ENCODE measurements around the gene ZNF319.

Gene ZNF319

DNA sequence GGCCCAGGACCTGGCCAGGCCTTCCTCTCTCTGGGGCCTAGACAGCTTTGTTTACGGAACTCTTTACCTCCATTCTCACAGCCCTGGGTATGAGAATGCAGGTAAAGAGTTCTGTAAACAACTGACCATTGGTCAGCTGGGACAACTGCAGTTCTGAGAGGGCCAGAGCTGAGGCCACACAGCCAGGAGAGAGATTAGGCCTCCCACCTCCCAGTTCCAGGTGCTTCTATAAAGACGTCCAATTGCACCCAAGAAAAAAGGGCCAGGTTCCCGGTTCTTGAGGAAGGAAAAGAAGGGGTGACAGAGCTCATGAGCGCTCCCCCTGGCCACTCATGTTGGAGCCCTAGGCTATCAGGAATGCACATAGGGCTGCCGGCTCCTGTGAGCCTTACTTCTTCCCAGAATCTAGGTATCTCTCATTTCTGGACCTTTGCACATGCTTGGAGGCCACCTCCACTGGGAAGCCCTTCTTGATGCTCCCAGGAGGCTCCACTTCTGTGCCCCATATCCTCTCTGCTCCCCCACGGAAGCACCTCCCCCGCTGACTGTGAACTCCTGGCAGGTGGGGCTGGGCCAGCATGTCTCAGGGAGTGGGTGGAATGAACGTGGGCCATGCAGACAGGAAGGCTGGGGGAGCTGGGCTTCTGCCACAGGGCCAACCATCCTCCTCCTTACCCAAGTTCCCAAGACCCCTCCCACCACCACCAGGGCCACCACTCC is 42.6 kb downstream of the ZNF319 start:
- no peak for DNase-seq (ENCODE audit: low spot score)
- FAIRE-seq = no peak

DNA sequence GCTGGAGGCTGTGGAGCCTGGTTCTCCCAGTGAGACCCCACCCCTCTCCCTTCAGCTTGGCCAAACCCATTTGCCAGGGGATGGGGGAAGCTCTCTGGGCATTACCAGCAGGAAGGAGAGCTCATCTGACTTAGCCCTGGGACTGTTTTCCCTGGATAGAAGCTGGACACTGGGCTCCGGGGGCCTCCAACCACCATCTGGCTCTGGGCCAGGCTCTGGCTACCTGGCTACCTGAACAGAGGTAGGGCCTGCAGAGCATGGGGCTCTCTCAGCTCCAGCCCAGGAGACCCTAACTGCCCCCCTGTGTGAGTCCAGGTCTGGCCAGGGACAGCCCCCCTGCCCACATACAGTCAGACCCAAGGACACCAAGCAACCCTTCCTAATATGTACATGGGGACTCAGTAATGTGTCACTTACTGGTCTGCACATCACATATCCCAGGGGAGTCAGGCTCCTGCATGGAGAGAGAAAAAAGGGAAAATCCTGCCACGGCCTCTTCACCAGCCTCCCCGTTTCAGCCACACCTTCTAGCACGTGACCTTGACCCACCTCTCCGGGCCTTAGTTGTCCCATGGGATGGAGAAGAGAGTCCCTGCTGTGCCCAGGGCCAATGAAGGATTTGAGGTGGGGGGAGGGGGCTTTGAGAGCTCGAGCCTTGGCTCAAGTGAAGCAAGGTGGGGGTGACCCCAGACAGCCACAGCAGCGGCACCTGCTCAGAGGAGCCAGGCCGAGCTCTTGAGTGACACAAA is 43.4 kb downstream of the ZNF319 start:
- no peak for DNase-seq (ENCODE audit: low spot score)
- no peak for FAIRE-seq

DNA sequence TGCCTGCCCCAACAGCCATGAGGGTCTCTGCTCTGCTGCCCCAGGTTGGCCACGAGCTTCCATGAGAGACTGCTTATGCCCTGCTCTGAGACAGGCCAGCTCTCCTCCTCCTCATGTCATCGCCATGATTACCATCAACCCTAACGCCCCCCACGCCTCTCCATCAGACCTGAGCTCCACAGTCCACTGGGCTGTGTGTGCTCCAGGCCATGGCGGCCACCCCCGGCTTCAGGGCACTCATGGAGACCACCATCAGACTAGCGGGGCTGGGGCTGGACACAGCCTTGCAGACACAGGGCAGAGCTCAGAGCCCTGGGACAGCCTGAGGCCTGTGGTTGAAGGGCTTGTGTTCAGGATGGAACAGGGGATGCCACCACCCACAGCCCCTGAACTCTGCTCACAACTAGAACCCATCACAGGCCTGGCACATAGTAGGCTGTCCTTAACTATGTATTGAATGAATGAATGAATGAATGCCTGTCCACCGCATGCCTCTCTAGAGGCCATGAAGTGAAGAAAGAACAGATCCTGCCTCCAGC is 44.1 kb downstream of the ZNF319 start:
- FAIRE-seq (no peak), DNase-seq (ENCODE audit: low spot score) (no peak)

DNA sequence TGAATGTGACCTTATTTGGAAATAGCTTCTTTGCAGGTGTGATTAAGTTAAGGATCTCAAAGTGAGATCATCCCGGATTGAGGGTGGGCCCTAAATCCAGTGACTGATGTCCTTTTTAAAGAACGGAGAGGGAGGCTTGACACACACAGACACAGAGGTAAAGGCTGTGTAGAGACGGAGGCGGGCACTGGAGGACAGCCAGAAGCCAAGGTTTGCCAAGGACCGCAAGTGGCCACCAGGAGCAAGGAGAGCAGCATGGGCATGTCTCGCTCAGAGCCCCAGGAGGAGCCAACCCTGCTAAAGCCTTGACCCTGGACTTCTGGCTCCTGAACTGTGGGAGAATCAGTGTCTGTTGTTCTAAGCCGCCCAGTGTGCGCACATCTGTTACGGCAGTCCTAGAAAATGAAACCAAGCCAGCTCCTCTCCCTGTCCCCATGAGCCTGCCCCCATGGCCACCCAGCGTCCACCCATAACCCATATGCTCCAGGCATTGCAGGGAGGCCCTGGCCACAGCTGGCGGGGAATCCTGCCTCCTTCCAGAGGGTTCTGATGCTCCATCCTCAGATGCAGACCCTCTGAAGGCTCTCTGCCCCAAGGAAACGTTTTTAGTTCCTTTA is 44.8 kb downstream of the ZNF319 start:
- DNase-seq (ENCODE audit: low spot score) = peak; percentile 10
- FAIRE-seq = no peak

DNA sequence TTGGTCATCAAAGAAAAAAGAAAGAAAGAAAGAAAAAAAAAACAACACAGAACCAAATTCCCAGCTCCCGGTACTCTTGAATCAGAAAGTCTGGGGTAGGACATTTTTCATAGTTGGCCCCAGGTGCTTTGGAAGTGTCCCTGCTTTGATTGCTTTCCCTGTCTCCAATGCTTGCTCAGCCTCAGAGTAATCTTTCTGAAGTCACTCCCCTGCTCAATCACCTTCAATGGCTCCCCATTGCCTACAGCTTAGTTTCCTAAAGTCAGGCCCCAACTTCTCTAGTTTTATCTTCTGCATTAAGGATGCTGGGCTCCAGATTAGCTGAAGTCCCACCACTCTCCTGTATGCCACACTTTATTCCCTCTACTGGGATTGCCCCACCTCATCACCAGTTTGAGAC is 46.6 kb downstream of the ZNF319 start:
- no peak for DNase-seq (ENCODE audit: low spot score)
- FAIRE-seq = no peak

DNA sequence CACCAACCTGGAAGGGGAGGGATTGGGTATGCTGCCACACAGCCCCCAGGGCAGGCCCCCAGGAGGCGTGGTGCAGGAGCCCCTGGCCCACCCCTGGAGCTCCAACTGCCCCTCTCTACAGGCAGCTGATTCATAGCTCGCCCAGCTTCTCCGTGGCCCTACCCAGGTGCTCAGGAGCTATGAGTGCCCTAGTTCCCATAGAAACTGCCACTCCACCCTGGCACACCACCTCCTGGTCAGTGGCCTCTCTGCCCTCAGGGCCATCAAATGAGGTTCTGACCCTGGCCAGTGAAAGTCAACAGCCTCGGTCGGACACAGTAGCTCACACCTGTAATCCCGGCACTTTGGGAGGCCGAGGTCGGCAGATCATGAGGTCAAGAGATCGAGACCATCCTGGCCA is 47.6 kb downstream of the ZNF319 start:
- DNase-seq (ENCODE audit: low spot score) (no peak), FAIRE-seq (no peak)

DNA sequence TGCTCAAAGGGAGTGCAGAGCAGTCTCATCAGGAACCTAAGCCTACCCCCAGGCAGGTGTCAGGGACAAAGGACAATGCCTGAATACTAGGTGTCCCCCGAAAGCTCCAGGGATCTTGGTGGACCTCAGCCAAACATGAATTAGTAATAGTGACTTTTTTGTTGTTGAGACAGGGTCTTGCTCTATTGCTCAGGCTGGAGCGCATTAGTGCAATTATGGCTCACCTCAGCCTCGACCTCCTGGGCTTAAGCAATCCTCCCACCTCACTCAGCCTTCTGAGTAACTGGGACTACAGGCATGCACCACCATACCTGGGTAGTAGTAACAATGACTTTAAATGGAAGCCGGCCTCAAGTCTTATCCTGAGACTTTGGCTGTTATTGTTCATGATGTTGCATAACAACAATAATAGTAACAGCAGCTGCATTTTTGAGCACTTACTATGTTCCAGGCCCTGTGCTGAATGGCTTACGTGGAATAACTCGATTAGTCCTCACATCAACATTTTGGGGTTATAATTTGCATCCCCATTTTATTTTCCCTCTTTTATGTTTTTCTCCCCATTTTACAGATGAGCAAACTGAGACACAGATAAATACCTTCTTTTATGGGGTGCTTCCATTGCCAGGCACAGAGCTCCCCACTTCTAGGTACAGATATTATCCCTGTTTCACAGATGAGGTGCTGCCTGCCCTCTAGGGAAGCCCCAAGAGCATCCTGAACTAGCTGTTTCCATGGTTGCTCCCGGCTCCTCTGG is 49.1 kb downstream of the ZNF319 start:
- DNase-seq (ENCODE audit: low spot score) (no peak), FAIRE-seq (no peak)

DNA sequence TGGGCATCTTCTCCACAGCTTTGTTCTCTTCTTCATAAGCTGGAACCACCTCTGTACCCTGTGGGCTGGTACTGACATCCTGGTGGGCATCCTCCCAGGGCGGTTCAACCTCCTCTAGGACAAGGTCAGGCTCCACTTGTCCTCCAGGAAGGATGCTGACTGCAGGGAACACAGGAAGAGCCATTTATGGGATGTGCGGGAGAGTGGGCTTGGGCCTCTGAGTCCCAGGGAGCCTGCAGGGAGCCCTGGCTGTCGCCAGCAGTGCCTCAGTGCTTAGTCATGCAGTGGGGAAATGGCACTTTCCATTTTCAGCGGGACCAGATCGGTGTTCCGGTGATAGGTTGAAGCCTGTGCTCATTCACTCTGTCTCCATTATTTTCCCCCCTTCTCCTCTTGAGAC is 50.1 kb downstream of the ZNF319 start:
- DNase-seq (ENCODE audit: low spot score) (peak; percentile 47), FAIRE-seq (no peak)

GRCh38 chr16:57949595-57950238 is 50.8 kb downstream of the ZNF319 start:
- no peak for FAIRE-seq

DNA sequence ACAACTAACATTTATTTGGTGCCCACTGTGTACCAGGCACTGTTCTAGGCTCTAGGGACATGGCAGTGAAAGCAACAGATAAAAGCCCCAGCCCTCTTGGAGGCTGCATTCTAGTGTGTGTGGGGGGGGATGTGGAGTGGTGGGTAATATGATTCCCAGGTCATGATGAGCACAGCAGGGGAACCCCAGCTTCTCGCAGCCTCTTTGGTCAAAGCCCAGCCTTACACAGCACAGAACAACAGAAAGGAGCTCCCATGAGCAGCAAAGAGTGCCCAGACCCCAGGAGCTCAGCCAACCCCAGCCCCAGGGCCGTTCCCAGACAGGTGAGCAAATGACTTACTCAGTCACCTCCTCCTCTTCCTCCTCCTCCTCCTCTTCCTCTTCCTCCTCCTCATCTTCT is 51.5 kb downstream of the ZNF319 start:
- DNase-seq (ENCODE audit: low spot score) (no peak), FAIRE-seq (no peak)

More at GRCh38 chr16:57949595-57950238, 50.8 kb downstream of the ZNF319 start:
- peak; percentile 11 for DNase-seq (ENCODE audit: low spot score)

DNA sequence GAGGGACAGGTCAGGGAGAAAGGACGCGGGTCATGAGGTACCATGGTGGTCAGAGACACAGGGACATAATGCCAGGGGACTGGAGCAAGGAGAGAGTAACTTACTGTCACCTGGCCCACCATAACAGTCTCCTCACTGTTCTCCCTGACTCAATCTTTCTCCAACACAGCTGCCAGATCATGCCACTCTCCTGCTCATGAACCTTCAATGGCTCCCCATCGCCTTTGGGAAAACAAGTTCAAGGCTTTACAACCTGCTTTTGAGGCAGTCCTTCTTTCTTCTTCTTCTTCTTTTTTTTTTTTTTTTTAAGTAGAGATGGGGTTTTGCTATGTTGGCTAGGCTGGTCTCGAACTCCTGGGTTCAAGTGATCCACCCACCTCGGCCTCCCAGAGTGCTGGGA is 52.4 kb downstream of the ZNF319 start:
- FAIRE-seq (no peak), DNase-seq (ENCODE audit: low spot score) (no peak)

DNA sequence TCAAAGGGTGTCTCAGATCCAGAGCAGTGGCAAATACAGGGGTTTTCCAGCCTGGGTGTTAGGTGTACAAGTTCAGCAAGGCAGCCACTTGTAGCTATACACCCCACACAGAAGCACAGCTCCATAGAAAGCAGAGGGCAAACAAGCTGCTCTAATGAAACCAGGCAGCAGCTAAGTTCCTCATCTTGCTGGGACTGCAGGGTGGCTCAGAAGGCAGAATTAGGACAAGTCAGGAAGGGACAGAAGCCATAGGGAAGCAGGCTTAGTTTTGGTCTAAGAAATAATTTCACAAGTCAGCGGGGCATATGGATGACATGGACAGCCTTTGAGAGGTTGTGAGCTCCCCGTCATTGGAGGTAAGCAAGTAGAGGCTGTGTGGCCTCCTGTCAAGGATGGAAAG is 53.2 kb downstream of the ZNF319 start:
- DNase-seq (ENCODE audit: low spot score) (no peak), FAIRE-seq (no peak)

- no peak for DNase-seq (ENCODE audit: low spot score)
- FAIRE-seq = no peak
Measured at GRCh38 chr16:57946181-57946801, 54.2 kb downstream of the ZNF319 start.

- DNase-seq (ENCODE audit: low spot score) (no peak), FAIRE-seq (no peak)
Measured at GRCh38 chr16:57945740-57946138, 54.7 kb downstream of the ZNF319 start.

DNA sequence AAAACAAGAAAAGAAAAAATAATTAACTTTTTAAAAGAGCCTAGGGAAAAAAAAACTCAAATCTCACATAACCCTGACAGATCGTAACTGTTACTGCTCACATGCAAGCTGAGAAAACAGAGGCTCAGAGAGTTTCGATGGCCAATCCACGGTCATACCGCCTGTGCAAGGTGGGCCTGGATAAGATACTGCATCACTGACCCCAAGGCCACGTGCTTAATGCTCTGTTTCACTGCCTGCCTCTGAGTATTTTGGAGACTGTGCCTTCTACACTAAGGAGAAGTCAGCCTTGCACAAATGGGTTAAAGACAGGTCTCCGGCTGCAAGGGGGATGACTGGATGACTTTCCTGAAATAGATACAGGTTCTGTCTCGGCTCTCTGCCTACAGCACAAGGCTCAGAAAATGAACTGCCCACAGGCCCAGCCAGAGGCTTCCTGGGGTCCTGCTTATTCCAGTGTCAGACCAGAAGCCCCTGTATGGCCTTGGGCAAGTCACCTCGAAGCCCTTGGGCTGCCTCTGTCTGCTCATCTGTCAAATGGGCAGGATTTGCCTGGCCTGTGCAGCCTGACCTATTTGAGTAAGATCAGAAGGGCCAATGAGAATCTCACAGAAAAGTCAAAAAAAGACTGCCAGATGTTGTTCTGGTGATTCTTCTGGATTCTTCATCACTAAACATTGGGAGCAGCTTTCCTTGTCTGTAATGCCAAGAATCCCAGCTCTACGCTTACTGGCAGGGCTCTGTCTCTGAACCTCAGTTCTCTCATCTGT is 55.3 kb downstream of the ZNF319 start:
- FAIRE-seq (no peak), DNase-seq (ENCODE audit: low spot score) (no peak)

All from RCC 7860 (cell line).